ENCODE measurements around the gene GRIA4.

GRCh38 chr11:105942921-105943320, 333.0 kb downstream of the GRIA4 start:
- TF ChIP-seq, protein P1, sequence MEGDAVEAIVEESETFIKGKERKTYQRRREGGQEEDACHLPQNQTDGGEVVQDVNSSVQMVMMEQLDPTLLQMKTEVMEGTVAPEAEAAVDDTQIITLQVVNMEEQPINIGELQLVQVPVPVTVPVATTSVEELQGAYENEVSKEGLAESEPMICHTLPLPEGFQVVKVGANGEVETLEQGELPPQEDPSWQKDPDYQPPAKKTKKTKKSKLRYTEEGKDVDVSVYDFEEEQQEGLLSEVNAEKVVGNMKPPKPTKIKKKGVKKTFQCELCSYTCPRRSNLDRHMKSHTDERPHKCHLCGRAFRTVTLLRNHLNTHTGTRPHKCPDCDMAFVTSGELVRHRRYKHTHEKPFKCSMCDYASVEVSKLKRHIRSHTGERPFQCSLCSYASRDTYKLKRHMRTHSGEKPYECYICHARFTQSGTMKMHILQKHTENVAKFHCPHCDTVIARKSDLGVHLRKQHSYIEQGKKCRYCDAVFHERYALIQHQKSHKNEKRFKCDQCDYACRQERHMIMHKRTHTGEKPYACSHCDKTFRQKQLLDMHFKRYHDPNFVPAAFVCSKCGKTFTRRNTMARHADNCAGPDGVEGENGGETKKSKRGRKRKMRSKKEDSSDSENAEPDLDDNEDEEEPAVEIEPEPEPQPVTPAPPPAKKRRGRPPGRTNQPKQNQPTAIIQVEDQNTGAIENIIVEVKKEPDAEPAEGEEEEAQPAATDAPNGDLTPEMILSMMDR (IDR thresholded peaks at IDR 0.05), result no peak
- TF ChIP-seq POLR2A (IDR thresholded peaks at IDR 0.05), result no peak

Data from uterus (tissue), 2 donors.